H9 (cell line): ENCODE measurements around the gene KANSL1L. TPM values are rescaled to one million over a fixed set of nuclear protein-coding genes. Genes with fewer than 3 reads are reported as not detected.

Experiments used
- DNase-seq: peaks from one replicate; pipeline ENCODE4 v3.0.0-alpha.2; 2017
- H2AFZ ChIP-seq: one replicate; pipeline ENCODE4 v1.6.1; 2013; ENCODE audit warnings: mild to moderate bottlenecking, low read length, control low read depth, moderate library complexity
- H2AK5ac ChIP-seq: 2 replicates; pipeline ENCODE4 v1.6.1; 2013; ENCODE audit warnings: low read length, control low read depth, mixed read lengths; ENCODE audit not compliant: insufficient read length
- H2BK120ac ChIP-seq: one replicate; pipeline ENCODE4 v1.6.1; 2013; ENCODE audit warnings: low read depth, mild to moderate bottlenecking, low read length, control low read depth, inconsistent platforms; ENCODE audit not compliant: poor library complexity, severe bottlenecking
- H2BK12ac ChIP-seq: 2 replicates; pipeline ENCODE4 v1.6.1; 2013; ENCODE audit warnings: low read length, control low read depth, mixed read lengths, low read depth; ENCODE audit not compliant: insufficient read length
- H2BK15ac ChIP-seq: 2 replicates; pipeline ENCODE4 v1.6.1; 2013; ENCODE audit warnings: low read depth, low read length, control low read depth
- H2BK20ac ChIP-seq: one replicate; pipeline ENCODE4 v1.6.1; 2013; ENCODE audit warnings: low read depth, mild to moderate bottlenecking, low read length, control low read depth, inconsistent platforms; ENCODE audit not compliant: poor library complexity, severe bottlenecking
- H2BK5ac ChIP-seq: 2 replicates; pipeline ENCODE4 v1.6.1; 2013; ENCODE audit warnings: low read length, control low read depth, mixed read lengths; ENCODE audit not compliant: insufficient read length
- H3K14ac ChIP-seq: 2 replicates; pipeline ENCODE4 v1.6.1; 2013; ENCODE audit warnings: low read length, control low read depth; ENCODE audit not compliant: insufficient read depth
- H3K18ac ChIP-seq: 2 replicates; pipeline ENCODE4 v1.6.1; 2013; ENCODE audit warnings: low read depth, mild to moderate bottlenecking, mixed read lengths, low read length, control low read depth; ENCODE audit not compliant: insufficient read length
- H3K23ac ChIP-seq: 2 replicates; pipeline ENCODE4 v1.6.1; 2013; ENCODE audit warnings: low read length, control low read depth, mixed read lengths, low read depth; ENCODE audit not compliant: insufficient read length
- H3K23me2 ChIP-seq: 2 replicates; pipeline ENCODE4 v1.6.1; 2013; ENCODE audit warnings: low read depth, mild to moderate bottlenecking, mixed read lengths, low read length, control low read depth; ENCODE audit not compliant: insufficient read length, poor library complexity, severe bottlenecking
- H3K27ac ChIP-seq: 2 replicates; pipeline ENCODE4 v1.5.1; 2013; ENCODE audit warnings: low read length, control low read depth, mixed read lengths, low read depth; ENCODE audit not compliant: insufficient read length
- H3K27me3 ChIP-seq: 2 replicates; pipeline ENCODE4 v1.6.1; 2013; ENCODE audit warnings: low read length, control low read depth, inconsistent platforms; ENCODE audit not compliant: insufficient read depth
- H3K4ac ChIP-seq: 2 replicates; pipeline ENCODE4 v1.6.1; 2013; ENCODE audit warnings: low read depth, mild to moderate bottlenecking, control low read depth, inconsistent platforms, low read length, moderate library complexity
- H3K4me1 ChIP-seq: 2 replicates; pipeline ENCODE4 v1.6.1; 2013; ENCODE audit warnings: low read length, control low read depth, inconsistent platforms; ENCODE audit not compliant: insufficient read depth
- H3K4me2 ChIP-seq: 2 replicates; pipeline ENCODE4 v1.6.1; 2013; ENCODE audit warnings: low read length, control low read depth, mixed read lengths; ENCODE audit not compliant: insufficient read length, insufficient read depth
- H3K56ac ChIP-seq: 2 replicates; pipeline ENCODE4 v1.6.1; 2013; ENCODE audit warnings: low read depth, mild to moderate bottlenecking, mixed read lengths, low read length, control low read depth; ENCODE audit not compliant: insufficient read length
- H3K79me1 ChIP-seq: 2 replicates; pipeline ENCODE4 v1.6.1; 2013; ENCODE audit warnings: low read depth, mild to moderate bottlenecking, moderate library complexity, low read length, control low read depth, inconsistent platforms; ENCODE audit not compliant: insufficient read depth, poor library complexity, severe bottlenecking
- H3K79me2 ChIP-seq: 2 replicates; pipeline ENCODE4 v1.6.1; 2013; ENCODE audit warnings: low read length, control low read depth, inconsistent platforms; ENCODE audit not compliant: insufficient read depth
- H3K9ac ChIP-seq: 2 replicates; pipeline ENCODE4 v1.6.1; 2013; ENCODE audit warnings: low read length, control low read depth, mixed read lengths; ENCODE audit not compliant: insufficient read length; ENCODE audit errors: extremely low read depth
- H3K9me3 ChIP-seq: one replicate; pipeline ENCODE4 v1.6.1; 2013; ENCODE audit warnings: low read depth, low read length, inconsistent platforms; ENCODE audit not compliant: control insufficient read depth
- H3T11ph ChIP-seq: one replicate; pipeline ENCODE4 v1.6.1; 2013; ENCODE audit warnings: mild to moderate bottlenecking, low read length, control low read depth, inconsistent platforms
- H4K20me1 ChIP-seq: one replicate; pipeline ENCODE4 v1.6.1; 2013; ENCODE audit not compliant: control insufficient read depth, insufficient read length, insufficient read depth
- H4K5ac ChIP-seq: 2 replicates; pipeline ENCODE4 v1.6.1; 2013; ENCODE audit warnings: low read depth, mild to moderate bottlenecking, mixed read lengths, low read length, control low read depth; ENCODE audit not compliant: insufficient read length
- H4K8ac ChIP-seq: replicated peaks from 2 replicates; pipeline ENCODE4 v1.6.1; 2013; ENCODE audit warnings: low read length, control low read depth, mixed read lengths, low read depth; ENCODE audit not compliant: insufficient read length
- H4K91ac ChIP-seq: 2 replicates; pipeline ENCODE4 v1.6.1; 2013; ENCODE audit warnings: low read depth, mild to moderate bottlenecking, moderate library complexity, mixed read lengths, low read length, control low read depth; ENCODE audit not compliant: insufficient read length
- H3K27ac Mint-ChIP-seq, 3 experiments: 2 replicates in 2 of 3; 3 replicates in 1 of 3; pipeline ENCODE4 v1.8.0; 2020 to 2021; ENCODE audit warnings: mixed read lengths in 3 of 3, mild to moderate bottlenecking in 1 of 3, moderate library complexity in 1 of 3
- H3K27me3 Mint-ChIP-seq: 2 replicates; pipeline ENCODE4 v1.8.0; 2021; ENCODE audit warnings: low read depth, mild to moderate bottlenecking, moderate library complexity, mixed read lengths
- H3K36me3 Mint-ChIP-seq, 3 experiments: 2 replicates in 2 of 3; 3 replicates in 1 of 3; pipeline ENCODE4 v1.8.0; 2020 to 2021; ENCODE audit warnings: low read depth in 3 of 3, mixed read lengths in 3 of 3; ENCODE audit not compliant: insufficient read depth in 1 of 3
- H3K4me1 Mint-ChIP-seq, 2 experiments: 2 replicates each; pipeline ENCODE4 v1.8.0; 2020; ENCODE audit warnings: mixed read lengths in 2 of 2
- H3K4me3 Mint-ChIP-seq, 2 experiments: 2 replicates in 1 of 2; 3 replicates in 1 of 2; pipeline ENCODE4 v1.8.0; 2020 to 2021; ENCODE audit warnings: mild to moderate bottlenecking in 2 of 2, mixed read lengths in 2 of 2, moderate library complexity in 1 of 2
- H3K9me3 Mint-ChIP-seq, 2 experiments: 2 replicates in 1 of 2; 3 replicates in 1 of 2; pipeline ENCODE4 v1.8.0; 2020; ENCODE audit warnings: mild to moderate bottlenecking in 2 of 2, mixed read lengths in 2 of 2, moderate library complexity in 1 of 2
- CTCF ChIP-seq: fragments of 200-600 bp; sonication (generic); conservative IDR thresholded peaks from 3 replicates; pipeline ENCODE4 v1.8.0; 2021; ENCODE audit warnings: antibody characterized with exemption, mild to moderate bottlenecking
- WGBS: extraction: QIAGEN DNeasy Blood & Tissue Kit; methylation state at CpG from one replicate; pipeline ENCODE4 v1.1.7; 2013; ENCODE audit warnings: missing lambda C conversion rate, low lambda C conversion rate, mixed read lengths; ENCODE audit not compliant: insufficient read length; ENCODE audit errors: extremely low coverage; 5-methylcytosine and 5-hydroxymethylcytosine counted together
- total RNA-seq: library from RNA; stranded (reverse); gene quantifications from 2 replicates; pipeline ENCODE4 v1.2.1, GENCODE V29; 2021

KANSL1L gene
- total RNA-seq, 1 experiment from 2014 or later = 8.2 TPM

- no peak overlapping the region for H2BK5ac ChIP-seq
- no peaks in the 10 kb centered on the region for H3K79me1 ChIP-seq
- no peak overlapping the region for H3K14ac ChIP-seq
- no peak overlapping the region for H3K27ac ChIP-seq
- no peak overlapping the region for H4K91ac ChIP-seq
- no peak overlapping the region for H3K56ac ChIP-seq
- no peak overlapping the region for H2BK15ac ChIP-seq
- Mint-ChIP-seq H3K27ac (no peak overlapping the region), H3K4me3 (no peak overlapping the region), H3K4me1 (peaks cover 8 to 10% of the 10 kb centered on the region in 2 experiments; a peak in 2 of 4 replicates), H3K27me3 (no peaks in the 10 kb centered on the region), H3K36me3 (peaks cover 13 to 34% (median 21%) of the 10 kb centered on the region in 3 experiments; a peak in 6 of 7 replicates), H3K9me3 (peaks cover 19 to 29% of the 10 kb centered on the region in 2 experiments)
- H3K23me2 ChIP-seq = no peaks in the 10 kb centered on the region
- H3T11ph ChIP-seq = no peak overlapping the region
- H3K4me1 ChIP-seq = no peaks in the 10 kb centered on the region
- H2BK20ac ChIP-seq = no peak overlapping the region
- no peak overlapping the region for H4K8ac ChIP-seq
- no peak for TF ChIP-seq CTCF
- H3K27me3 ChIP-seq = no peaks in the 10 kb centered on the region
- H3K4me2 ChIP-seq = no peak overlapping the region
- no CpG with 5 or more reads among the region's 1 CpG for WGBS
- H2AFZ ChIP-seq = no peak overlapping the region
- no peak overlapping the region for H3K23ac ChIP-seq
- no peak overlapping the region for H3K18ac ChIP-seq
- no peaks in the 10 kb centered on the region for H3K79me2 ChIP-seq
- H4K5ac ChIP-seq = no peak overlapping the region
- no peak overlapping the region for H3K4ac ChIP-seq
- no peak for DNase-seq
- H2AK5ac ChIP-seq = no peak overlapping the region
- no peaks in the 10 kb centered on the region for H3K9me3 ChIP-seq
- H2BK12ac ChIP-seq = no peak overlapping the region
- H2BK120ac ChIP-seq = no peak overlapping the region
- H4K20me1 ChIP-seq = no peaks in the 10 kb centered on the region
- no peak overlapping the region for H3K9ac ChIP-seq
Measured at GRCh38 chr2:210049831-210050230, 121.4 kb downstream of the KANSL1L start.
